Central memory CD8-positive, alpha-beta T cell (primary cell): ENCODE measurements around the gene SLC5A11.

ENCODE experiments used
- ATAC-seq: fragments of 150-1000 bp; cut with Tn5 transposase; replicated peaks from 2 replicates; pipeline ENCODE4 v1.10.0; 2022; ENCODE audit warnings: mild to moderate bottlenecking, moderate FRiP score, moderate number of reproducible peaks; ENCODE audit not compliant: poor library complexity, severe bottlenecking; ENCODE audit errors: extremely low read depth
- DNase-seq, 2 donors: peaks; one replicate each; pipeline ENCODE4 v3.0.0; 2021; ENCODE audit warnings: low spot score in 2 of 2
- H3K27ac Mint-ChIP-seq: one replicate; pipeline ENCODE4 v1.8.0; 2022; ENCODE audit warnings: low read depth, mild to moderate bottlenecking, moderate library complexity, mixed read lengths
- H3K27me3 Mint-ChIP-seq: one replicate; pipeline ENCODE4 v1.8.0; 2022; ENCODE audit warnings: mixed read lengths
- H3K36me3 Mint-ChIP-seq: one replicate; pipeline ENCODE4 v1.8.0; 2022; ENCODE audit warnings: mild to moderate bottlenecking, moderate library complexity, mixed read lengths; ENCODE audit not compliant: insufficient read depth
- H3K4me1 Mint-ChIP-seq: one replicate; pipeline ENCODE4 v1.8.0; 2022; ENCODE audit warnings: mixed read lengths
- H3K4me3 Mint-ChIP-seq: one replicate; pipeline ENCODE4 v1.8.0; 2022; ENCODE audit warnings: mild to moderate bottlenecking, moderate library complexity, mixed read lengths
- H3K9me3 Mint-ChIP-seq: one replicate; pipeline ENCODE4 v1.8.0; 2022; ENCODE audit warnings: mixed read lengths

SLC5A11 gene

GRCh38 chr16:24946155-24946554, 100.4 kb downstream of the SLC5A11 start:
- Mint-ChIP-seq H3K9me3 (no peaks in the 10 kb centered on the region), H3K4me1 (no peaks in the 10 kb centered on the region), H3K4me3 (no peak overlapping the region), H3K27me3 (no peaks in the 10 kb centered on the region), H3K36me3 (peaks cover 44% of the 10 kb centered on the region), H3K27ac (no peak overlapping the region)
- ATAC-seq (no peak), DNase-seq (no peak)

GRCh38 chr16:24950275-24950674, 104.5 kb downstream of the SLC5A11 start:
- Mint-ChIP-seq H3K36me3 (peaks cover 40% of the 10 kb centered on the region), H3K9me3 (no peaks in the 10 kb centered on the region), H3K27ac (no peak overlapping the region), H3K27me3 (no peaks in the 10 kb centered on the region), H3K4me1 (no peaks in the 10 kb centered on the region), H3K4me3 (no peak overlapping the region)
- DNase-seq, result no peak
- ATAC-seq, result no peak

GRCh38 chr16:24953306-24953705, 107.5 kb downstream of the SLC5A11 start:
- no peaks in the 10 kb centered on the region for H3K27me3 Mint-ChIP-seq
- no peak for DNase-seq
- no peak for ATAC-seq
- H3K9me3 Mint-ChIP-seq, result no peaks in the 10 kb centered on the region
- H3K36me3 Mint-ChIP-seq, result peaks cover 46% of the 10 kb centered on the region
- no peak overlapping the region for H3K4me3 Mint-ChIP-seq
- H3K27ac Mint-ChIP-seq, result no peak overlapping the region
- no peaks in the 10 kb centered on the region for H3K4me1 Mint-ChIP-seq

- no peak overlapping the region for H3K27ac Mint-ChIP-seq
- no peaks in the 10 kb centered on the region for H3K9me3 Mint-ChIP-seq
- H3K27me3 Mint-ChIP-seq, result no peaks in the 10 kb centered on the region
- H3K36me3 Mint-ChIP-seq, result peaks cover 45% of the 10 kb centered on the region
- ATAC-seq (no peak), DNase-seq (no peak)
- H3K4me3 Mint-ChIP-seq, result no peak overlapping the region
- H3K4me1 Mint-ChIP-seq, result peaks cover 2% of the 10 kb centered on the region
These were observed 108.0 kb downstream of the SLC5A11 start for GRCh38 chr16:24953721-24954120.

GRCh38 chr16:24954137-24954536, 108.4 kb downstream of the SLC5A11 start:
- no peak for ATAC-seq
- H3K9me3 Mint-ChIP-seq, result no peaks in the 10 kb centered on the region
- H3K36me3 Mint-ChIP-seq, result peaks cover 44% of the 10 kb centered on the region

GRCh38 chr16:24955975-24956731, 110.4 kb downstream of the SLC5A11 start:
- DNase-seq, result no peak
- Mint-ChIP-seq H3K9me3 (no peaks in the 10 kb centered on the region), H3K4me1 (peaks cover 5% of the 10 kb centered on the region), H3K36me3 (peaks cover 43% of the 10 kb centered on the region), H3K27me3 (no peaks in the 10 kb centered on the region), H3K4me3 (no peak overlapping the region), H3K27ac (peak overlapping the region; percentile 81)
- ATAC-seq, result no peak

More at GRCh38 chr16:24954137-24954536, 108.4 kb downstream of the SLC5A11 start:
- H3K4me1 Mint-ChIP-seq, result peaks cover 5% of the 10 kb centered on the region
- H3K4me3 Mint-ChIP-seq, result no peak overlapping the region
- DNase-seq, result no peak
- no peaks in the 10 kb centered on the region for H3K27me3 Mint-ChIP-seq
- no peak overlapping the region for H3K27ac Mint-ChIP-seq

GRCh38 chr16:24957887-24958286, 112.1 kb downstream of the SLC5A11 start:
- H3K27me3 Mint-ChIP-seq, result no peaks in the 10 kb centered on the region
- peaks cover 5% of the 10 kb centered on the region for H3K4me1 Mint-ChIP-seq
- DNase-seq (no peak), ATAC-seq (no peak)
- H3K27ac Mint-ChIP-seq, result no peak overlapping the region
- H3K36me3 Mint-ChIP-seq, result peaks cover 48% of the 10 kb centered on the region
- no peak overlapping the region for H3K4me3 Mint-ChIP-seq
- peaks cover 4% of the 10 kb centered on the region for H3K9me3 Mint-ChIP-seq
